Endothelial cell of umbilical vein (primary cell): Measurements from ENCODE around the gene CUEDC1. TPM values are rescaled to one million over a fixed set of nuclear protein-coding genes. Genes with fewer than 3 reads are reported as not detected.

Experiments used
- BruUV-seq: library from RNA; stranded (reverse); fragments of 400-500 nt; replicated peaks from 2 replicates; lab custom pipeline; 2021; lab: Mats Ljungman, UMichigan
- CTCF ChIA-PET: fragments of 300-600, 350-600 bp; sonication (Branson Sonifier 250); formaldehyde crosslinking; loops from one replicate; lab custom pipeline; 2021; ENCODE audit warnings: antibody characterized with exemption, inconsistent platforms; lab: Charles Lee
- POLR2A ChIA-PET: fragments of 300-600, 350-600 bp; sonication (Branson Sonifier 250); formaldehyde crosslinking; loops from one replicate; lab custom pipeline; 2021; ENCODE audit warnings: antibody characterized with exemption, inconsistent platforms; lab: Charles Lee
- DNase-seq: peaks from one replicate; pipeline ENCODE4 v3.0.0-alpha.2; 2011; ENCODE audit warnings: low read depth, low spot score
- FAIRE-seq: peaks from 2 replicates; lab custom pipeline; 2011; peaks lifted over from hg19 to GRCh38; lab: Jason Lieb, UNC
- H2AFZ ChIP-seq: 2 replicates; pipeline ENCODE4 v1.6.0; 2012; ENCODE audit warnings: low read depth, low read length, control low read depth, inconsistent platforms
- H3K27ac ChIP-seq: 2 replicates; pipeline ENCODE4 v1.5.1; 2011; ENCODE audit warnings: low read depth, mild to moderate bottlenecking, control low read depth, low read length, moderate library complexity; ENCODE audit not compliant: insufficient read depth
- H3K27me3 ChIP-seq, 2 experiments: 2 replicates each; pipeline versions ENCODE4 v1.6.0 to v1.6.1; 2011; ENCODE audit warnings: low read length in 2 of 2, mixed read lengths in 1 of 2; ENCODE audit not compliant: control insufficient read depth in 2 of 2, insufficient read depth in 2 of 2
- H3K36me3 ChIP-seq, 2 experiments: 2 replicates in 1 of 2; 3 replicates in 1 of 2; pipeline ENCODE4 v1.5.1; 2011; ENCODE audit warnings: low read length in 2 of 2, mild to moderate bottlenecking in 1 of 2, moderate library complexity in 1 of 2; ENCODE audit not compliant: control insufficient read depth in 2 of 2, insufficient read depth in 2 of 2; ENCODE audit errors: extremely low read depth in 1 of 2
- H3K4me1 ChIP-seq: 3 replicates; pipeline ENCODE4 v1.5.1; 2011; ENCODE audit warnings: mild to moderate bottlenecking, low read length; ENCODE audit not compliant: control insufficient read depth, insufficient read depth; ENCODE audit errors: extremely low read depth
- H3K4me2 ChIP-seq: 2 replicates; pipeline ENCODE4 v1.6.1; 2011; ENCODE audit warnings: low read length, control low read depth, mixed read lengths; ENCODE audit not compliant: insufficient read depth
- H3K4me3 ChIP-seq, 3 experiments: fragments of 200-600 bp in 1 of 3; sonication (generic), shearing (Covaris generic) in 1 of 3; replicated peaks in 1 of 3; 2 replicates each; pipeline ENCODE4 v1.5.1; 2011 to 2016; ENCODE audit warnings: control low read depth in 3 of 3, low read length in 3 of 3, mild to moderate bottlenecking in 2 of 3, inconsistent platforms in 1 of 3, low read depth in 1 of 3, moderate library complexity in 1 of 3; ENCODE audit not compliant: insufficient read depth in 1 of 3
- H3K79me2 ChIP-seq: 2 replicates; pipeline ENCODE4 v1.6.0; 2012; ENCODE audit warnings: low read length, inconsistent platforms; ENCODE audit not compliant: control insufficient read depth, insufficient read depth
- H3K9ac ChIP-seq: replicated peaks from 2 replicates; pipeline ENCODE3; 2011; ENCODE audit warnings: low read length, control low read depth; ENCODE audit not compliant: insufficient read depth; ENCODE audit errors: extremely low read depth
- H3K9me1 ChIP-seq: replicated peaks from 3 replicates; pipeline ENCODE4 v1.6.0; 2011; ENCODE audit warnings: mild to moderate bottlenecking, low read length; ENCODE audit not compliant: control insufficient read depth, insufficient read depth; ENCODE audit errors: extremely low read depth
- H3K9me3 ChIP-seq: replicated peaks from 2 replicates; pipeline ENCODE4 v1.5.1; 2012; ENCODE audit warnings: low read length, inconsistent platforms; ENCODE audit not compliant: control insufficient read depth, insufficient read depth
- H4K20me1 ChIP-seq: replicated peaks from 2 replicates; pipeline ENCODE3; 2011; ENCODE audit warnings: mild to moderate bottlenecking, low read length; ENCODE audit not compliant: control insufficient read depth, insufficient read depth; ENCODE audit errors: extremely low read depth
- EZH2 ChIP-seq: IDR thresholded peaks from 2 replicates; pipeline ENCODE4 v1.6.1; 2012; ENCODE audit warnings: borderline replicate concordance, low read depth, mild to moderate bottlenecking, moderate library complexity, low read length, inconsistent platforms; ENCODE audit not compliant: severe bottlenecking
- FOS ChIP-seq: IDR thresholded peaks from 2 replicates; pipeline ENCODE4 v1.6.1; 2011; ENCODE audit warnings: mild to moderate bottlenecking, low read length, moderate library complexity, borderline replicate concordance; ENCODE audit not compliant: insufficient read depth
- GATA2 ChIP-seq: IDR thresholded peaks from 2 replicates; pipeline ENCODE4 v1.7.0; 2011; ENCODE audit warnings: low read depth, mild to moderate bottlenecking, moderate library complexity, mixed read lengths, low read length; ENCODE audit not compliant: insufficient read length, insufficient read depth
- JUN ChIP-seq: IDR thresholded peaks from 2 replicates; pipeline ENCODE4 v1.6.1; 2011; ENCODE audit warnings: borderline replicate concordance, low read depth; ENCODE audit not compliant: insufficient read length, insufficient read depth
- MYC ChIP-seq: IDR thresholded peaks from one replicate; pipeline ENCODE4 v1.6.1; 2011; ENCODE audit warnings: mild to moderate bottlenecking, low read depth, low read length
- POLR2A ChIP-seq: IDR thresholded peaks from 2 replicates; pipeline ENCODE4 v1.6.1; 2012; ENCODE audit warnings: low read depth, mild to moderate bottlenecking, control low read depth, low read length
- POLR2AphosphoS5 ChIP-seq: IDR thresholded peaks from 2 replicates; pipeline ENCODE4 v1.6.1; 2012; ENCODE audit warnings: low read depth, mild to moderate bottlenecking, control low read depth, low read length, moderate library complexity; ENCODE audit not compliant: insufficient read depth
- dilution Hi-C: fragments of 300-500 bp; cut with MboI; formaldehyde crosslinking; loops from one replicate; pipeline ENCODE4 v1.15.0; 2019; ENCODE audit warnings: low sequenced_read_pairs; ENCODE audit not compliant: extremely low pct_ligation_motif_present
- intact Hi-C: fragments of 100-400 bp; cut with micrococcal nuclease; formaldehyde crosslinking; loops from one replicate; pipeline ENCODE4 v1.10.0; 2022
- polyA plus RNA-seq, 4 experiments: library from polyadenylated mRNA; depleted of rRNA in 3 of 4; stranded (reverse) in 3 of 4; unstranded in 1 of 4; fragments of >200 nt; gene quantifications; 2 replicates each; pipeline versions ENCODE4 v1.2.1 to v1.2.3, GENCODE V29; 2011 to 2012; ENCODE audit warnings: missing spikeins in 1 of 4
- total RNA-seq: library from RNA; stranded (reverse); gene quantifications from 2 replicates; pipeline ENCODE4 v1.2.3, GENCODE V29; 2021
- TF ChIP-seq, protein P1 (sequence below), 2 donors: IDR thresholded peaks; 1 replicate in 1 of 2; 2 replicates in 1 of 2; pipeline ENCODE4 v1.5.1; 2011; ENCODE audit warnings: low read length in 2 of 2, mild to moderate bottlenecking in 2 of 2, moderate library complexity in 2 of 2, control low read depth in 1 of 2, inconsistent platforms in 1 of 2, low read depth in 1 of 2; ENCODE audit not compliant: insufficient read depth in 1 of 2; ENCODE audit errors: extremely low read depth in 1 of 2
- TF ChIP-seq, protein P2 (sequence below): IDR thresholded peaks from 2 replicates; pipeline ENCODE4 v1.6.1; 2011; ENCODE audit not compliant: insufficient read depth, insufficient read length

CUEDC1 gene
- total and polyA plus RNA-seq, 2 donors (not counting 3 experiments of a cell fraction or from before 2014, with no cell fraction given): 15.8 to 27.7 TPM

DNA sequence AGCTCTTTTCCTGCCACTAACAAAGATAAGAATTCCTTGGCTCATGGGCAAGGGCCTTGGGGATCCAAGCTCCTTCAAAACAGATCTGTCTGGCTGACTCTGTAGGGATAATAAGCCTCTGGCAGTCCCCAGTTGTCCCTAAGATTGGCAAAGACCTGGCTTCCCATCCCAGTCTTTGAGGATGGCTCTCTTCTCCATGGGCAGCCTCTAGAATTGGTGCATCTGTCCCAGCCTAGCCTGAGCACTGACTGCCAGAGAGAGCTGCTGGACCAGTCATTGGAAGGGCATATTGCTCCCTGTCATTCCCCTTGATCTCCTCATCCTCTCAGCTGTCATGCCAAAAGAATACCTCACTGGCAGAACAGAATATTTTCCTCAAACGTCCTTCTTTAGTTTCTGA, 13.2 kb upstream of the CUEDC1 start:
- Histone ChIP-seq H3K27me3 (no peaks in the 10 kb centered on the region), H3K9me1 (no peaks in the 10 kb centered on the region), H3K36me3 (no peaks in the 10 kb centered on the region), H3K79me2 (no peaks in the 10 kb centered on the region), H3K9ac (no peak overlapping the region), H3K4me3 (no peak overlapping the region), H3K27ac (no peak overlapping the region), H4K20me1 (no peaks in the 10 kb centered on the region), H3K4me2 (no peak overlapping the region), H3K4me1 (peaks cover 6% of the 10 kb centered on the region), H2AFZ (no peak overlapping the region), H3K9me3 (no peaks in the 10 kb centered on the region)
- intact Hi-C loops: no loop called here
- DNase-seq (no peak), FAIRE-seq (no peak)
- CTCF ChIA-PET: interaction anchor here (1.3 to 4.2 kb wide), 2 partner anchors 13 to 22 kb away, joined by 5 to 16 read pairs; partner anchors contain the start of gene CUEDC1
- TF ChIP-seq JUN: no peak
- TF ChIP-seq, protein P1, sequence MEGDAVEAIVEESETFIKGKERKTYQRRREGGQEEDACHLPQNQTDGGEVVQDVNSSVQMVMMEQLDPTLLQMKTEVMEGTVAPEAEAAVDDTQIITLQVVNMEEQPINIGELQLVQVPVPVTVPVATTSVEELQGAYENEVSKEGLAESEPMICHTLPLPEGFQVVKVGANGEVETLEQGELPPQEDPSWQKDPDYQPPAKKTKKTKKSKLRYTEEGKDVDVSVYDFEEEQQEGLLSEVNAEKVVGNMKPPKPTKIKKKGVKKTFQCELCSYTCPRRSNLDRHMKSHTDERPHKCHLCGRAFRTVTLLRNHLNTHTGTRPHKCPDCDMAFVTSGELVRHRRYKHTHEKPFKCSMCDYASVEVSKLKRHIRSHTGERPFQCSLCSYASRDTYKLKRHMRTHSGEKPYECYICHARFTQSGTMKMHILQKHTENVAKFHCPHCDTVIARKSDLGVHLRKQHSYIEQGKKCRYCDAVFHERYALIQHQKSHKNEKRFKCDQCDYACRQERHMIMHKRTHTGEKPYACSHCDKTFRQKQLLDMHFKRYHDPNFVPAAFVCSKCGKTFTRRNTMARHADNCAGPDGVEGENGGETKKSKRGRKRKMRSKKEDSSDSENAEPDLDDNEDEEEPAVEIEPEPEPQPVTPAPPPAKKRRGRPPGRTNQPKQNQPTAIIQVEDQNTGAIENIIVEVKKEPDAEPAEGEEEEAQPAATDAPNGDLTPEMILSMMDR (IDR thresholded peaks at IDR 0.05; ENCODE audit: extremely low read depth in 1 of 2, insufficient read depth in 1 of 2, low read depth in 1 of 2, low read length in 2 of 2): no peak
- TF ChIP-seq POLR2A: no peak
- TF ChIP-seq GATA2: no peak
- TF ChIP-seq POLR2AphosphoS5: no peak
- no peak for TF ChIP-seq EZH2
- TF ChIP-seq MYC: no peak
- TF ChIP-seq, protein P2, sequence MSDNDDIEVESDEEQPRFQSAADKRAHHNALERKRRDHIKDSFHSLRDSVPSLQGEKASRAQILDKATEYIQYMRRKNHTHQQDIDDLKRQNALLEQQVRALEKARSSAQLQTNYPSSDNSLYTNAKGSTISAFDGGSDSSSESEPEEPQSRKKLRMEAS: no peak
- TF ChIP-seq FOS: no peak
- POLR2A ChIA-PET: no interaction called here
- dilution Hi-C loops: no loop called here
- no TSS peak for BruUV-seq
